Measurements from ENCODE around the gene FHIT.
"Not testable (repeated sequence)": the region's sequence is repeated elsewhere in the genome, so short reads cannot be mapped to it uniquely, and the experiment has no call there.

Gene FHIT

DNA sequence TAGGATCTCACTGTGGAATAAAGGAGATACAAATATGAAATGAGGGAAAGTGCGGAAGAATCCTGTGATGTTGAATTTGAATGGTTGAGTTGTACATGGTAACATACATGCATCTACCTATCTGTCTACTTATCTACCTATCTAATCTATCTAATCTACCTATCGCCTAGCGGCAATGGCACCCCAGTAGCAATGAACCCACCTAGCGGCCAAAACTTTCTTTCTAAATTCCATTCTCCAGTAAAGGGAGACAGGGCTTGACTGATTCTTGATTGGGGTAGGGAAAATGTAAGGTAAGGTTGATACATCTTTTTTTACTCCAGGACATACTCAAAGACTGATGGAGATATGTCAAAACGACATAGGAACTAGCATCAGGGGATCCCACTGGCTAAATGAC, 345.0 kb downstream of the FHIT start:
- DNase-seq, result no peak

DNA sequence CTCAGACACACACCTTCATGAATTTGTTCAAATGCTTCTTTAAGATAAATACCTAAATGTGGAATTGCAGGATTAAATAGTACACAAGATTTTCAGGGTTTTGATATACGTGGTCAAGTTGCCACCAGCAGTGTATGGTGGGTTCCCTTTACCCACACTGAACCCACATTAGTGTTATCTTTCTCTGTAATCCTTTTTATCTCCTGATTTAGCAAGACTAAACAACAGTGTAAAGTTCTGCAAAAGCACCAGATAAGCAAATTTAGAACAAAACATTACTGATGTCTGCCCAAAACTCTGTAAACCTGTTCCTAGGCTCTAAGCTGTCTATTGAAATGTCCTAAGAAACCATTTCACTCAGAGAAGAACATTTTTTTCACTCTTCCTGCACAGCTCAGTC, 352.9 kb downstream of the FHIT start:
- DNase-seq, result no peak

DNA sequence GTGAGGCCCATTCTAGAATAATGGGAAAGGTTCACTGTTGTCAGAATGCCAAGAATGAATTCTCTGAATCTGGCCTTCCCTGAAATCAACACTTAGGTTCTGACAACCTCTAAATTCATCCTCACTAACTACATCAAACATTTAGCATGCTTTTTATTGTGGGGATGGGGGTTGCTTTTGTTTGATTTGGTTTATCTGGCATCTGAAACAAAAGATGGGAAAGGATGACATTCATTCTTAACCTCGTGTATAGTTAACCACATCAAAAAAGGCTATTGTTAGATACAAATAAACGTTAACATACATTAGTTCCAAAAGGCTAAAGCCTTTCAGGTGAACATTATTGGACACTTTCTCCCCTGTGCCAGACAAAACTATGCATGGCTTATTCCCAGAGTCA, 357.3 kb downstream of the FHIT start:
- DNase-seq, result no peak

DNA sequence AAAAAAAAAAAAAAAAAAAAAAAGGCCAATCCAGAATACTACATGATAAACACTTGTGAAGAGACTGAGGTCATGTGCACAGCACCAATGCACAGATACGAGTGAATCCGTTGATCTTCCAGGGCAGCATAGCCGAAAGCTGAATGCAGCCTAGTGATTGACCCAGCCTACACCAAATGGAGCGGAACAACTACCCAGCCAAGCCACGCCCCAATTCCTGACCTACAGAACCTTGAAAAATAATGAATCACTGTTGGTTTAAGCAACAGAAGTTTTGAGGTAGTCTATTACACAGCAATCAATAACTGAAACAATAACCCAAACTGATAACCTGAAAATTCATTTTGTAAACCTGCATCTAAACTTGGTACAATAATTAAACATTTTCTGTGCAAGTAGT, 361.0 kb downstream of the FHIT start:
- no peak for DNase-seq

DNA sequence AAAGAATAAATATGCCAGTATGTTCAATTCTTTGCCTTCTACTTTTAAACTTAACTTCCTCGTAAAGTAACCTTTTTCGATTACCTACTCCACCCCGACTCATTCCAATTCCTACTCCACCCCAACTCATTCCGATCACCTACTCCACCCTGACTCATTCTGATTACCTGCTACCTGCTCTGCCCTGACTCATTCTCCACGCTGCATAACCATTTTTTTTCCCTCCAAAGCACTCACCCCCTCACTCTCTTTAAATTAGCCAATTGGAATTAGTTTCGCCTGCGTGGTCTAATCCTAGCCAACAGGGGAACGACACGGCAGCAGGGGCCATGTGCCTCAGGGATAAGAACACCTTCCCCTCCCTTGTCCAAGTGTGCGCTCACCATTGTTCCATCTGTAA, 362.3 kb downstream of the FHIT start:
- DNase-seq, result not testable (repeated sequence)

DNA sequence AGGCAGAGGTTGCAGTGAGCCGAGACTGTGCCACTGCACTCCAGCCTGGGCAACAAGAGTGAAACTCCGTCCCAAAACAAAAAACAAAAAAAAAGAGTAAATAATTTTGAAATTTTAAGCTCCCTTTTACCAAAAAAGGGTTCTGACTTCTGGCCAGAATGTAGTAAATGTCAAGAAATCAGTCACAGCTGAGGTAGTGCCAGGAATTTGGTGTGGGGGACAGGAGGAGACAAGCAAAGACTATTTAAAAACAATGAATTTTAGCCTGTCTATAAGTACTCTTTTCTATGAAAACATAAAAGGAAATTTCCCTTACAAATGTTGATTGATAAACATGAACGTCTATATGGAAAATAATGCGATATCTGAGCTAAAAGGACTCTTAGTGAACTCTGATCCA, 363.7 kb downstream of the FHIT start:
- DNase-seq, result no peak

DNA sequence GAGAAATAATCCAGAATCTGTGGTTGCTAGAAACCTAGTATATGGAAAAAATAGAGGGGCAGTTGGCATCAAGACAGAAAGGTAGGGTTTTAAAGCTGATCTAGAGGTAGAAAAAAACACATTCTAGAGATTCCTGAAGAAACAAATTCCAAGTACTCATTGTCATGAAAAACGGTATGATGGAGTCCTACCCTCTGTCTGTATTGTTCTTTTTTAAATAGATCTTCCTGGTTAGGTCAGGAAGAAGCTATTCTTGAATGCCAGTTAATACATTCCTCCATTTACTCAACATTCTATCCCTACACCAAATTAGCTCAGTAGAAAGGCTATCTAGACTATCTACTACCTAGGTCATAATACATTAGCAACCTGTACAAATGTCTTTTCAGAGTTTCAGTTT, 364.7 kb downstream of the FHIT start:
- DNase-seq, result no peak

DNA sequence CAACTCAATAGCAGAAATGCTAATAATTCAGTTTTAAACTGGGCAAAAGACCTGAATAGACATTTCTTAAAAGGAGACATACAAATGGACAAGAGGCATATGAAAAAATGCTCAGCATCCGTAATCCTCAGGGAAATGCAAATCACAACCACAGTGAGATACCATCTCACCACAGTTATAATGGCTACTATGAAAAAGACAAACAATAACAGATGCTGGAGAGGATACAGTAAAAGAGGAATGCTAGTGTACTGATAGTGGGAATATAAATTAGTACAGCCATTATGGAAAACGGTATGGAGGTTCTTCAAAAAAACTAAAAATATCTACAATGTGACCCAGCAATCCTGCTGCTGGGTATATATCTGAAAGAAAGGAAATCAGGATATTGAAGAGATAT, 367.2 kb downstream of the FHIT start:
- no peak for DNase-seq

DNA sequence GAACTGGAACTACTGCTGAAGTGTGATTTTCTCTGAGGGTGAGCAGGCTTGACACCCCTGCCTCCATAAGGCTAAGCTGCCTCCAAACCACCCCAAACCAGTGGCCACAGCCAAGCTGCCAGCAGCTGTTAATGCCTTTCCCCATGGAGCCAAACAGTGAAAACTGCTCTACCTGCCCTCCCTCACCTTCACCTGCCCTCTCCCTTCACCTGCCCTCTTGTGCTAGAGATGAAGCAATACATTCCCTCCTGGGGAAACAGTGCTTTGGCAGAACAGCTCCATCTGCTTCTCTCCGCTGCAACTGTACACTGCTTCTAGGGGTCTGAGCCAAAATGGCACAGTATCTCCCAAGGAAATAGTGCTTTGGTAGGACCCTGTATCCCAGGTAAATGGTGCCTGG, 374.1 kb downstream of the FHIT start:
- no peak for DNase-seq

DNA sequence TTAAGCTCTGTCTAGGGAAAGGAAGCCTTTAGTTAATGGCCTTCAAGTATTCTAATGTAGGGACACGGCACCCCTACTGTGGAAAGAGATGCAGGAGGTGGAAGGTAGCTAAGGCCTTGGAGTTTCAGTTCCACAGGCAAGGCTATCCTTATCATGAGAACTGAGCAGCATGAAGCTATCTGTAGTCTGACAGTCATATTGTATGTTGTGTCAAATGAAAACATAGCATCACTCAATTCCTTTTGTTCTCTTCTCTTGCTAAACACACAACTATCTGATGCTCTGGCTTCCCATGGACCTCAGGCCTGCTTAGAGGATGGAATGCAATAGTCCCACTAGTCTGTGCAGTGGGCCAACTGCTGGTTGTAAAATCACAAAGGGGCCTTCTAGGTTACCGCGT, 380.9 kb downstream of the FHIT start:
- DNase-seq, result no peak

DNA sequence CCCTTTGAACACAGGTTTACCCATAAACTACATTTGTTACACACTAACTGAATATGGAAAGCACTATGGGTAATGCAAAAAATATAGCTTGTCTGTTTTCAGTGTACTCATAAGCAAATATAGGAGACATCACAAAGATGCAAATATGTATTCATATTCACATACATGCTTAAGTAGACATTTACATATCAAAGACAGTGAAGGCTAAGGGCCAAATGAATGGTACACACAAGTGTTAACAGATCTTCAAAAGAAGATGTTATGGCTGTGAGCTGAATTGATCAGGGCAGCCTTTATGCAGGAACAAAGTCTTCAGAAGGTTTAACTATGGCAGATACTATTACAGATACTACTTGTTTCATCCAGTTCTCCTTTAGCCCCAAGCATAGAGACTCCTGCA, 384.1 kb downstream of the FHIT start:
- no peak for DNase-seq

DNA sequence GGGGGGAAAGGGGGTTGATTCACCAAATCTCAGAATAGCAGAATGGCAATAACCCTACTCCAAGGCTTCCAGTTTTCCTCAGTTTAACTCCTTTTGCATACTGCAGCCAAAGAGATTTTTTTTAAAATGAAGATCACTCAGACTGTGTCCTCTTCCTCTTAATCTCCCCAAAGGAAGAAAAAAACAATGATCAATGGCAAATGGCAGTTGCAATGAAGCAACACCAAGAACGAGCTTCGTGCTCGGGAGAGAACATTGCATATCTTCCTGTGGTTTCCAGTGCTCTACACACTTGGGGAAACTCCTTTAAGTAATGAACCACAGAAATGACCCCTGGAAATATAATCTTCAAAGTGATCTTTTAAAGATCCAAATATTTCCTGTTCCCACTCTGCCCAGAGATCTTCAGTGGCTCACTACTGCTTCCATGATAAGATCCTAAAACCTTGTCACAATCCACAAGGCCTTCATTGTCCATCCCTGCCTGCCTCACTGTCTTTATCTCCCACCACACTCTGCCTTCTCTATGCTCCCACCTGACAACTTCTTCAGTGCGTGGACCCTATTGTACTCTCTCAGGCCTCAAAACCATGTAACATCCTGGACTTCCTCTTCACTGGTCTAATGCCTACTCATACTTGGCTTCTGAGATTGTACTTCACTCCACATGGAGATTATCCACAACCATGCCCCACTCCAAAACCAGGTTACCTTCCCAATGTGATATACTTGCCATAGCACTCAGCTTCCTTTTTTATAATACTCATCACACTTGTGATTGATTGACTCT, 394.8 kb downstream of the FHIT start:
- DNase-seq, result no peak

DNA sequence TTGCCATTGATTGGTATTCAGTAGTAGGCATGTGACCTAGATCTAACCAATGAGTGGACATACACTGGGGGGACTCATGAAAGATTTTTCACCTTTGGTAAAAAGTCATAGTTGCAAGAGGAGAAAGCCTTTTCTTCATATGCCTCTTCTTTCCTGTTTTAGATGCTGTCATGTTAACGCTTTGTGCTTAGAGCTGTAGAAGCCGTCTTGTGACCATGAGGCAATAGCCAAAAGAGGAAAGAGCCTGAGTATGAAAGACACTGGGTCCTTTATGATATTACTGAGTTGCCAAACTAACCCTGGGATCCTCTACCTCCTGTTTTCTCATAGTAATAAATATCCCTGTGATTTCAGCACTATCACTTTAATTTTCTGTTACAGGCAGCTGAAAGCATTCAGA, 396.0 kb downstream of the FHIT start:
- DNase-seq, result no peak

DNA sequence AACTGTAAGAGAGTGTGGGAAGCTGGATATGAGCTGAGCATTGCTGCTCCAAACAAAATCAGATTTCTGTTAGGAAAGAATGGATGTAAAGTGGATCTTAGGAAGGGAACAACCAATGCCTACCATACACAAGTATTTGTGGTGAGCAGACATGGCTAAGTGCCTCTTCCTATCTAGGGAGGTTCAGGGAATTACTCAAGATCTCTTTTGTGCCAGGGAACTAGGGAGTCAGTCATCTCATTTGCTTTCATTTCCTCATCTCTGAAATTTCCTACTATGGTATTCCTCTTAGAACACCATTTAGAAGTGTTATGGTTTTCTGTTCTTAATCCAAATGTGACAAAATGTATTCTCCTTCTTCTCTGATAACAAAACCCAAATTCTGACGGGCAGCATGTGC, 396.5 kb downstream of the FHIT start:
- DNase-seq, result no peak

DNA sequence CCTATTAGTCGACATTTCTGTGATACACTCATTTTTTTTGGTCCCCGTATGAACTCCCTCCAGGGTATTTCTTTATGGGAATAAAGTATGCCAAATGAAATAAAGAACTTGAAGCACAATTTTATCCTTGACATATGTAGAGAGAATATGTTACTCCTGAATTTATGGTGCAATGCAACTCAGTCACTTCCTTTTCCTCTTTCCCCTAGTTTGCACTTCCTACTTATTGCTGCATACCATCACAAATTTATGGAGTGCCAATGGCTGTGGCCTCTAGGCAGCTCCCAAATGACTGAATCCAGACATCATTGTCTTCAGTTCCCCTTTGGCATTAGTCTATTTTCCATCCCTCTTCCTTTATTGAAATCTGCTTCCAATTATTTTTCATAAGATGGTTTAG, 403.5 kb downstream of the FHIT start:
- DNase-seq, result no peak

DNA sequence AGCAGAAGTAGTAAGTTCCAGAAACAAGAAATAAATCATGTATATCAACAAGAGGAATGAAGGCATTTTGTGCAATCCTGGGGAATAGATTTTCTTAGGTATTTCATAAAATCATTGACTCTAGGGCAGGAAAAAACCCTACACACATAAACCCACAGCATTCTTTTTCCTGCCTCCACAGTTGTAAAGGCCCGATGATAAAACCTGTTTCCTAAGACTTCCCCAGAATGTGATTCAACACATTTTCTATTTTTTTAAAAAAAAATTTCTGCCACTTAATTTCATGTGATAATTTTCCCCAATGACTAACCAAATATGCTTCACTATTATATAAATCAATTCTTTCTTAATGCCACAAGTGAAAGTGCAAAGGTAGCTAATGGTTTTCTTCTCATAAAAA, 407.0 kb downstream of the FHIT start:
- DNase-seq, result no peak

DNA sequence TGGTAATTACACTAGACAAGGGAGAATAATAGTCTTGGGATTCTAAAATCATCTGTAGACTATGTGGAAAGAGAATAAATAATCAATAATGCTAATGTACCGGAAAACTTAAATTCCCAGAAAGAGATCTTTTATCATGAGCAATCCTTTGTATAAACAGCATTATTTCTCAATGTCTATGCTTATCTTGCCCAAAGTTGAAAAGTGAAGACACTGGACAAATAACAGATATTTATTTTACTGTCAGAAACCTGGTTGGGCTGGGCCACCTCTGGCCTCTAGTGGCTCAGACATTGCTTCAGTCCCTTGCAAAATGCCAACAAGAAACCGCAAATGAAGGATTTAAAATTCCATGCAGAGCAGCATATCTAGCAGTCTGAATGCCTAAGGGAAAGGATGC, 409.9 kb downstream of the FHIT start:
- DNase-seq, result no peak

DNA sequence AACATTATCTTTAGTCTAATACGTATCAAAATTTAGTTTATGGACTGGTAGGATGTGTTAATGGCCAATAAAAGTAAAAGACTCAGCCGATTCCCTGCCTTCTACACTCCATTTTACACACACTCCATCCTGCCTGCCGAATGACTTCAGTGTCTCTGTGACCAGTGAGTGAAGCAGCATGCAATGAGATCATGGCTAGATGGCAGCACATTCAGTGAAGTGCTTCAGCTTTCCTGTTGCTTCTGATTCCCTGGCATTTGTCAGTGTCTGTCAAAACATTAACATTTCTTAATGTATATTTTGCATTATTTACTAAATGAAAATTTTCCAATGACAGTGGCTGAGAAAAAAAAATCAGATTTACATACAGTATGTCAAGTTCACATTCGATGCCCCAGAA, 412.0 kb downstream of the FHIT start:
- DNase-seq, result no peak

DNA sequence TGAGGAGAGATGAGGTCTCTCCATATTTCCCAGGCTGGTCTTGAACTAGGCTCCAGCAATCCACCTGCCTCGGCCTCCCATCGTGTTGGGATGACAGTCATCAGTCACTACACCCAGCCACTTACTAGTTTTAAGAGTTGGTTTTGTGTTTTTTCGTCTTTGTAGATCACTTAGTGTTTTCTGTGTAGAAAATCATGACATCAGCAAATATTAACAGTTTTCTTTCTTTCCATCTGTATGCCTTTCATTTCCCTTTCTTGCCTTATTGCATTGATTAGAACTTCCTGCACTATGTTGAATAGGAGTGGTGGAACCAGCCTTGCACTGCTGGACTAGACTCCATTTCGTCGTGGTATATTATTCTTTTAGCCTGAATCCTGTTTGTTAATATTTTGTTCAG, 415.5 kb downstream of the FHIT start:
- no peak for DNase-seq

DNA sequence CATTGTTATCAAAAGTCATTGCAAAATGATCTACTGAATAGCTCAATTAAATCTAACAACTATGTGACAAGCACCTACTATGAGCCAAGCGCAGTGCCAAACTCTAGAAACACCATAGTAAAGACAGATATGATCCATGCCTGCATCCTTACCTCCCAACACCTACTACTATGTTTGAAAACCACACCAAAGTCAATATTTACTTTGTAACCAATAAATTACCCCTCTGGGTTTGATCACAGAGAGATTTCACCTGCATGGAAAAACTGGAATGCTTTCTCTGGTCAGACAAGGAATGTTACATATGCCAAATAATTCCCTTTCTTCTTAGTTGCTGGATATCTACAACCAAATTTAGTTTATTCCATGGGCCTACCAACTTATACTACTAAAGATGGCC, 422.2 kb downstream of the FHIT start:
- no peak for DNase-seq

DNA sequence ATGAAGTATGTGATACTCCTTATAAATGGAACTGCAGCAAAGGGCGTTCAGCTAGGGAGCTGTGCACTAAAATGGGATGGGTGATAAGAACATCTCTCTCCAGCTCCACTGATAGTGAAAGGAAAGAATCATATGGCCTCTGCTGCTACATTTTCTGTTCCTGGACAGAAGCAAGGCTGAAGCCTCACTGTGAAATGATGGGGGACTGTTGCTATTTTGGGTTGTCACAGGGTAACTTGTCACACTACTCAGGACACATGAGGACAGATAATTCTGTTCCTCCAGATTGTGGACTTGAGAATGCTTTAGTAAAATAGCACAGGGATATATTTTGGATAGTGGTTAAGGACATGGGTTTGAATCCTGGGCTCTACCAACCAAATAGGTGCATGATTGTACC, 423.6 kb downstream of the FHIT start:
- DNase-seq, result no peak

DNA sequence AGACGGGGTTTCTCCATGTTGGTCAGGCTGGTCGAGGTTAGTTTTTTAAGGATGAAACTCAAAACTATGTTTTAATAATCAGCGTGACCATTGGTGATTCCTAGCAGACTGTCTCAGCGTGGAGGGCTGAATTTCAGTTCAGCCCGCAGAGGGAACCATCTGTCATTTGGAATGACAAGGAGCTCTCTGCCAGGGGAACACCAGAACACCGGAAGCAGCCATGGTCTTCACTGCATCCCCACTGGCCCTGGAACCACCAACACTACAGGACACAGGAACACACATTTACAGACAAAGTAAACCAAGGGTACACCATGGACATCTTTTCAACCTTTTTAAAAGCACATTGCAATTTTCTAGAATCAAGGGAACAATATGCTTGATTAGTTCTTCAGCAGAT, 424.7 kb downstream of the FHIT start:
- DNase-seq, result no peak

DNA sequence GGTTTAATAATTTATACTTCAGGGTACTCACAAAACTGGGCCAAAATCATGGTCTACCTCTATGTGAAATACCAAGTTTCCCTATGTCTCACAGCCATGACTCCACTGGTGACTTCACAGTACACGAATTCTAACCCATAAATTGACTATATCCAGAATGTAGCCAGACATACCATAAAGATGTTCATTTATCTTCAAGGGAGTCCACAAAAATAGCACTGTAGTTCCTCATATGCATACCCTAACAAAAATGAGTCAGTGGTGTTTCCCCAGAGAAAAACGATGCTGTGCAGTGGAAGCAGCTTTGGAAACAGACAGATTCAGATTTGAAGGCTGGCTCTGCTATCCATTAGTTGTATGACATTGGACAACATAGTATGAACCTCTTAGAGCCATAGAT, 438.8 kb downstream of the FHIT start:
- DNase-seq, result no peak

DNA sequence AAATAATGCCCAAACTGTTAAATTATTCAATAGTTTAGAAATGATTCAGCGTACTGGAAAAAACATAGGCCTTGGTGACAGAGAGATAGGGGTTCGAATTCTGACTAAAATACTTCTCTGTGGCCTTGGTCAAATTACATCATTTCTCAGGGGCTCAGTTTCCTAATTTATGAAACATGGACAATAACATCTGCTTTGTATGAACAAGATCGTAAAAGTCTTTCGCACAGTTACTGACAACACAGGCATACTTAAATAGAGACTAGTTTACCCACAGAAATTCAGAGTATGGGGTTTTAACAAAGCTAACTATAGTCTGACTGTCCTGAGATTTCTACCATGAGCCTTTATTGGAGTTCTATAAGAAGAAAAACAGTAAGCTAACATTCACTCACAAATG, 440.4 kb downstream of the FHIT start:
- DNase-seq, result no peak

DNA sequence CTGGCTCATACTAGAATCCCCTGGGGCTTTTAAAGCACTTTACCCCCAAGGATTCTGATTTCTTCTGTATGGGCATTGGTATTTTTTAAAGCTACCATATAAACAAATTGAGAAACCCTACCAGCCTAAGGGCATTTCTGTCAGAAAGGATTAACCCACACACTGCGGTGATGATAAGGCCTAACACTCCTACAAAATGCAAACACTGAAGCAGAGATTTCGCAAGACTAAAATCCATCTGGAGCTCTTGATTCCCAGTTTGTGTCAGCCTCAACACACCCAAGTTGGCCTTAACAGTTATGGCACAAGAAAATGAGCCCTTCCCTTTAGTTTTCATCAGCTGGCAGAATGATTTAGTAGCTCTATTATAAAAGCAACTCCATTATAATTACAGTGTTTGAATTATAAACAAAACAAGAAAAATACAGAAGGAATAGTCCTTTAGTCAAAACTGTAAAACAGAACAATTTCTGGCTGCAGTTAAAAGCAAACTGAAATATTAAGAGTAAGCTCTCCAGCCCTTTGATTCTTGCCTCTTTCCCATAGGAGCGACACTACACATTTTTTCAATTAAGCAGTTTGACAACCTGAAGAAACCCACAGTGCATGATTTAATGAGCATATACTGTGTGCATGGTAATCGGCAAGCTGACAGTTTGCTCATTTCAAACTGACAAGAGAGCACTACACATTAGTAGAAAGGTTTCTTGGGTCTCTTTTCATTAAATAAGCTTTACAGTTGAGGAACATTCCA, 441.2 kb downstream of the FHIT start:
- DNase-seq, result no peak

All from EL (cell line).